IMR-90 (cell line): ENCODE measurements around the gene RBP5. TPM values are rescaled to one million over a fixed set of nuclear protein-coding genes. Genes with fewer than 3 reads are reported as not detected.

Source experiments
- ATAC-seq: fragments of 200-7000 bp; cut with Tn5 transposase; 2 replicates; pipeline ENCODE4 v1.9.1; 2020; ENCODE audit warnings: low read depth, mild to moderate bottlenecking, moderate library complexity
- BruUV-seq: library from RNA; stranded (reverse); fragments of 400-500 nt; replicated peaks from 2 replicates; lab custom pipeline; 2021; lab: Mats Ljungman, UMichigan
- CTCF ChIA-PET: fragments of 300-600 bp; formaldehyde crosslinking; extraction: SDS; loops from one replicate; lab custom pipeline; 2021; ENCODE audit warnings: antibody characterized with exemption; lab: Yijun Ruan, JAX
- POLR2A ChIA-PET: fragments of 300-600 bp; sonication (Branson Sonifier 250); formaldehyde crosslinking; loops from one replicate; lab custom pipeline; 2022; ENCODE audit warnings: antibody characterized with exemption; ENCODE audit not compliant: unreplicated experiment; lab: Charles Lee
- DNase-seq: peaks from one replicate; pipeline ENCODE4 v3.0.0; 2013
- H2AFZ ChIP-seq: replicated peaks from 2 replicates; pipeline ENCODE3; 2013; ENCODE audit warnings: low read length, mild to moderate bottlenecking; ENCODE audit not compliant: poor library complexity
- H2AK5ac ChIP-seq: 2 replicates; pipeline ENCODE4 v1.6.1; 2013; ENCODE audit warnings: low read depth, low read length, inconsistent platforms
- H2AK9ac ChIP-seq: replicated peaks from 2 replicates; pipeline ENCODE3; 2013; ENCODE audit warnings: mild to moderate bottlenecking, low read depth, low read length, moderate library complexity; ENCODE audit not compliant: poor library complexity
- H2BK120ac ChIP-seq: 2 replicates; pipeline ENCODE4 v1.6.1; 2013; ENCODE audit warnings: low read depth, low read length, inconsistent platforms
- H2BK15ac ChIP-seq: 3 replicates; pipeline ENCODE4 v1.6.1; 2013; ENCODE audit warnings: low read depth, low read length, inconsistent platforms
- H2BK20ac ChIP-seq: 2 replicates; pipeline ENCODE4 v1.6.1; 2013; ENCODE audit warnings: low read depth, mild to moderate bottlenecking, inconsistent platforms, low read length, moderate library complexity
- H2BK5ac ChIP-seq: 2 replicates; pipeline ENCODE4 v1.6.1; 2013; ENCODE audit warnings: mild to moderate bottlenecking, low read depth, low read length, inconsistent platforms; ENCODE audit not compliant: poor library complexity, severe bottlenecking
- H3K14ac ChIP-seq: replicated peaks from 2 replicates; pipeline ENCODE4 v1.6.1; 2013; ENCODE audit warnings: low read depth, low read length, inconsistent platforms
- H3K18ac ChIP-seq: 2 replicates; pipeline ENCODE4 v1.6.1; 2013; ENCODE audit warnings: low read depth, low read length, control low read depth
- H3K23ac ChIP-seq: 2 replicates; pipeline ENCODE4 v1.6.1; 2013; ENCODE audit warnings: low read depth, low read length, inconsistent platforms
- H3K27ac ChIP-seq: 2 replicates; pipeline ENCODE4 v1.5.1; 2013; ENCODE audit warnings: mild to moderate bottlenecking, control low read depth, low read length; ENCODE audit not compliant: insufficient read depth
- H3K27me3 ChIP-seq: 2 replicates; pipeline ENCODE4 v1.6.1; 2013; ENCODE audit warnings: low read length; ENCODE audit not compliant: control insufficient read depth, insufficient read depth
- H3K36me3 ChIP-seq: 2 replicates; pipeline ENCODE4 v1.6.1; 2013; ENCODE audit warnings: low read length, mixed read lengths; ENCODE audit not compliant: control insufficient read depth, insufficient read depth
- H3K4ac ChIP-seq: 2 replicates; pipeline ENCODE4 v1.6.1; 2013; ENCODE audit warnings: low read depth, low read length, inconsistent platforms
- H3K4me1 ChIP-seq: 2 replicates; pipeline ENCODE4 v1.6.1; 2013; ENCODE audit warnings: low read length, mixed read lengths; ENCODE audit not compliant: control insufficient read depth, insufficient read depth
- H3K4me2 ChIP-seq: 2 replicates; pipeline ENCODE4 v1.6.1; 2013; ENCODE audit warnings: low read depth, mild to moderate bottlenecking, control low read depth, low read length, moderate library complexity
- H3K4me3 ChIP-seq: 2 replicates; pipeline ENCODE4 v1.5.1; 2013; ENCODE audit warnings: low read depth, mild to moderate bottlenecking, control low read depth, low read length, moderate library complexity; ENCODE audit not compliant: insufficient read depth
- H3K56ac ChIP-seq: 2 replicates; pipeline ENCODE4 v1.6.1; 2013; ENCODE audit warnings: low read length, inconsistent platforms; ENCODE audit not compliant: insufficient read depth; ENCODE audit errors: extremely low read depth
- H3K79me1 ChIP-seq, 2 experiments: 2 replicates each; pipeline ENCODE4 v1.6.1; 2013; ENCODE audit warnings: low read length in 2 of 2, inconsistent platforms in 1 of 2, low read depth in 1 of 2
- H3K9ac ChIP-seq: 2 replicates; pipeline ENCODE4 v1.6.1; 2013; ENCODE audit warnings: low read depth, low read length, control low read depth
- H3K9me1 ChIP-seq: 2 replicates; pipeline ENCODE4 v1.6.1; 2013; ENCODE audit warnings: low read length, inconsistent platforms; ENCODE audit not compliant: insufficient read depth
- H3K9me3 ChIP-seq: 2 replicates; pipeline ENCODE4 v1.6.1; 2013; ENCODE audit warnings: low read length; ENCODE audit not compliant: control insufficient read depth, insufficient read depth
- H4K20me1 ChIP-seq: 2 replicates; pipeline ENCODE4 v1.6.1; 2013; ENCODE audit warnings: low read length, inconsistent platforms; ENCODE audit not compliant: insufficient read depth
- H4K5ac ChIP-seq: 2 replicates; pipeline ENCODE4 v1.6.1; 2013; ENCODE audit warnings: mild to moderate bottlenecking, low read depth, low read length, control low read depth
- H4K8ac ChIP-seq, 2 experiments: 2 replicates each; pipeline ENCODE4 v1.6.1; 2013; ENCODE audit warnings: low read depth in 2 of 2, low read length in 2 of 2, control low read depth in 1 of 2, inconsistent platforms in 1 of 2
- H4K91ac ChIP-seq: 2 replicates; pipeline ENCODE4 v1.6.1; 2013; ENCODE audit warnings: low read depth, low read length, inconsistent platforms; ENCODE audit not compliant: insufficient read depth
- BHLHE40 ChIP-seq: fragments of 150-350 bp; IDR thresholded peaks from 2 replicates; pipeline ENCODE4 v1.6.1; 2016; ENCODE audit warnings: mild to moderate bottlenecking, low read depth, low read length
- CHD1 ChIP-seq: IDR thresholded peaks from 2 replicates; pipeline ENCODE4 v1.6.1; 2012; ENCODE audit warnings: low read depth, low read length, improper control_type of control experiment
- CTCF ChIP-seq: conservative IDR thresholded peaks from 2 replicates; pipeline ENCODE4 v1.5.1; 2012; ENCODE audit warnings: mild to moderate bottlenecking, low read depth, low read length, improper control_type of control experiment
- FOS ChIP-seq: fragments of 150-350 bp; IDR thresholded peaks from 2 replicates; pipeline ENCODE4 v1.6.1; 2016; ENCODE audit warnings: low read depth, low read length
- MAFK ChIP-seq: IDR thresholded peaks from 2 replicates; pipeline ENCODE4 v1.6.1; 2012; ENCODE audit warnings: low read depth, low read length, improper control_type of control experiment
- MAZ ChIP-seq: IDR thresholded peaks from 2 replicates; pipeline ENCODE4 v1.6.1; 2012; ENCODE audit warnings: low read depth, mild to moderate bottlenecking, low read length, improper control_type of control experiment, moderate library complexity, borderline replicate concordance
- MXI1 ChIP-seq: IDR thresholded peaks from 2 replicates; pipeline ENCODE4 v1.6.1; 2012; ENCODE audit warnings: low read depth, mild to moderate bottlenecking, low read length, moderate library complexity, borderline replicate concordance
- NFE2L2 ChIP-seq: fragments of 150-350 bp; IDR thresholded peaks from 2 replicates; pipeline ENCODE4 v1.6.1; 2016; ENCODE audit warnings: low read depth, mild to moderate bottlenecking, low read length
- RAD21 ChIP-seq: IDR thresholded peaks from 2 replicates; pipeline ENCODE4 v1.6.1; 2012; ENCODE audit warnings: low read length, improper control_type of control experiment
- RCOR1 ChIP-seq: IDR thresholded peaks from 2 replicates; pipeline ENCODE4 v1.6.1; 2012; ENCODE audit warnings: mild to moderate bottlenecking, low read length, improper control_type of control experiment; ENCODE audit not compliant: insufficient replicate concordance
- USF2 ChIP-seq: fragments of 150-350 bp; IDR thresholded peaks from 2 replicates; pipeline ENCODE4 v1.6.1; 2017; ENCODE audit warnings: mild to moderate bottlenecking, antibody characterized with exemption, low read length, low read depth
- WGBS, 2 experiments: methylation state at CpG; one replicate each; pipeline versions ENCODE4 v1.1.5 to v1.1.7; 2013; ENCODE audit warnings: missing lambda C conversion rate in 2 of 2; ENCODE audit not compliant: insufficient read length in 1 of 2; ENCODE audit errors: extremely low coverage in 2 of 2; 5-methylcytosine and 5-hydroxymethylcytosine counted together
- dilution Hi-C: fragments of 300-500 bp; cut with HindIII; formaldehyde crosslinking; loops from one replicate; pipeline ENCODE4 v1.14.3; 2018; ENCODE audit warnings: low sequenced_read_pairs; ENCODE audit not compliant: unreplicated experiment
- in situ Hi-C: fragments of 300-500 bp; cut with MboI; formaldehyde crosslinking; loops from 3 replicates; pipeline ENCODE4 v1.14.3; 2019; ENCODE audit warnings: low sequenced_read_pairs, inconsistent platforms, mixed read lengths
- intact Hi-C: fragments of 100-400 bp; cut with micrococcal nuclease; formaldehyde crosslinking; loops from 2 replicates; pipeline ENCODE4 v1.10.0; 2022
- polyA plus RNA-seq, 3 experiments: library from polyadenylated mRNA; depleted of rRNA; stranded (reverse); fragments of >200 nt; gene quantifications; 2 replicates each; pipeline ENCODE4 v1.2.3, GENCODE V29; 2012; ENCODE audit warnings: low replicate concordance in 1 of 3
- total RNA-seq: library from RNA; depleted of rRNA; stranded (reverse); fragments of >200 nt; gene quantifications from 2 replicates; pipeline ENCODE4 v1.2.3, GENCODE V29; 2012
- TF ChIP-seq, protein P1 (sequence below): fragments of 150-350 bp; IDR thresholded peaks from 2 replicates; pipeline ENCODE4 v1.6.1; 2016; ENCODE audit warnings: low read depth, mild to moderate bottlenecking, low read length, moderate library complexity, borderline replicate concordance

Gene RBP5
- total and polyA plus RNA-seq, 2 of the 4 experiments (the other 2 are of a cell fraction): 0.15 TPM; not detected in 1

GRCh38 chr12:7110661-7111060, 18.0 kb downstream of the RBP5 start:
- TF ChIP-seq USF2 (no peak), CHD1 (no peak), MAZ (no peak), CTCF (no peak), BHLHE40 (no peak), MAFK (no peak), RAD21 (no peak), MXI1 (no peak), FOS (no peak), NFE2L2 (no peak), RCOR1 (no peak)
- TF ChIP-seq, protein P1, sequence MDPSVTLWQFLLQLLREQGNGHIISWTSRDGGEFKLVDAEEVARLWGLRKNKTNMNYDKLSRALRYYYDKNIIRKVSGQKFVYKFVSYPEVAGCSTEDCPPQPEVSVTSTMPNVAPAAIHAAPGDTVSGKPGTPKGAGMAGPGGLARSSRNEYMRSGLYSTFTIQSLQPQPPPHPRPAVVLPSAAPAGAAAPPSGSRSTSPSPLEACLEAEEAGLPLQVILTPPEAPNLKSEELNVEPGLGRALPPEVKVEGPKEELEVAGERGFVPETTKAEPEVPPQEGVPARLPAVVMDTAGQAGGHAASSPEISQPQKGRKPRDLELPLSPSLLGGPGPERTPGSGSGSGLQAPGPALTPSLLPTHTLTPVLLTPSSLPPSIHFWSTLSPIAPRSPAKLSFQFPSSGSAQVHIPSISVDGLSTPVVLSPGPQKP: no peak
- no peak overlapping the region for H3K23ac ChIP-seq
- no peak overlapping the region for H3K4ac ChIP-seq
- ChIA-PET POLR2A (interaction anchor here (0.6 kb wide), 1 partner anchor 50 kb away, joined by 3 read pairs; the partner anchor contains the start of gene C1S), CTCF (interaction anchor here (1.0 kb wide), 1 partner anchor 50 kb away, joined by 3 read pairs; the partner anchor contains the start of gene C1S)
- ATAC-seq: no peak
- no peak overlapping the region for H3K18ac ChIP-seq
- no peak overlapping the region for H3K4me3 ChIP-seq
- BruUV-seq: no TSS peak
- no peaks in the 10 kb centered on the region for H3K9me1 ChIP-seq
- peak overlapping the region; percentile 50 for H2AK5ac ChIP-seq
- peaks cover 5% of the 10 kb centered on the region; the same call in 1 of the 2 replicates for H3K4me1 ChIP-seq
- H4K8ac ChIP-seq: no peak overlapping the region
- peaks cover 24 to 49% of the 10 kb centered on the region in 2 experiments; a peak in 3 of 4 replicates for H3K79me1 ChIP-seq
- no peak overlapping the region for H3K56ac ChIP-seq
- in situ Hi-C loops: loop anchor here (5.0 to 10.0 kb wide), 2 partner anchors 48 to 166 kb away; partner anchors contain the start of genes C12orf57, C1S and RNU7-1
- no peak overlapping the region for H2BK15ac ChIP-seq
- no peak overlapping the region for H2BK5ac ChIP-seq
- peak overlapping the region; percentile 33 for H2AK9ac ChIP-seq
- no peak overlapping the region for H2BK20ac ChIP-seq
- no peak overlapping the region for H3K14ac ChIP-seq
- no peaks in the 10 kb centered on the region for H4K20me1 ChIP-seq
- no peak overlapping the region for H4K91ac ChIP-seq
- no peak overlapping the region for H3K9ac ChIP-seq
- DNase-seq: no peak
- no peak overlapping the region for H3K4me2 ChIP-seq
- no peaks in the 10 kb centered on the region for H3K27me3 ChIP-seq
- intact Hi-C loops: loop anchor here (5.0 kb wide), 1 partner anchor 238 kb away; the partner anchor contains the start of gene SPSB2
- WGBS, 2 experiments: 100% methylated on average over 1 of the region's 5 CpGs; no CpG with 5 or more reads in 1 of the 2 experiments
- no peak overlapping the region for H4K5ac ChIP-seq
- H2BK120ac ChIP-seq: no peak overlapping the region
- peaks cover 14% of the 10 kb centered on the region for H3K36me3 ChIP-seq
- no peaks in the 10 kb centered on the region for H3K9me3 ChIP-seq
- dilution Hi-C loops: no loop called here
- H3K27ac ChIP-seq: no peak overlapping the region
- H2AFZ ChIP-seq: no peak overlapping the region
